Liver (tissue), 3 donors: ENCODE results near the gene SEH1L.
"Not testable (repeated sequence)": the region's sequence is repeated elsewhere in the genome, so short reads cannot be mapped to it uniquely, and the experiment has no call there.

Experiments
- ATF3 ChIP-seq: IDR thresholded peaks from 2 replicates; pipeline ENCODE4 v1.6.1; 2016; ENCODE audit warnings: antibody characterized with exemption
- CTCF ChIP-seq: fragments of 150-350 bp; IDR thresholded peaks from 2 replicates; pipeline ENCODE4 v1.5.1; 2017; ENCODE audit warnings: improper control_type of control experiment, low read depth, low read length; ENCODE audit not compliant: missing input control
- FOXA1 ChIP-seq: IDR thresholded peaks from 2 replicates; pipeline ENCODE4 v1.6.1; 2016; ENCODE audit warnings: antibody characterized with exemption
- HNF4A ChIP-seq, 2 donors: conservative IDR thresholded peaks; 2 replicates each; pipeline ENCODE4 v1.6.1; 2016; ENCODE audit warnings: antibody characterized with exemption in 2 of 2, mild to moderate bottlenecking in 2 of 2
- HNF4G ChIP-seq: IDR thresholded peaks from 2 replicates; pipeline ENCODE4 v1.6.1; 2016; ENCODE audit warnings: antibody characterized with exemption
- JUND ChIP-seq, 2 donors: IDR thresholded peaks; 2 replicates each; pipeline ENCODE4 v1.6.1; 2016; ENCODE audit warnings: antibody characterized with exemption in 2 of 2
- RAD21 ChIP-seq, 2 donors: IDR thresholded peaks; 2 replicates each; pipeline ENCODE4 v1.6.1; 2016; ENCODE audit warnings: antibody characterized with exemption in 2 of 2, mild to moderate bottlenecking in 2 of 2
- REST ChIP-seq: IDR thresholded peaks from 2 replicates; pipeline ENCODE4 v1.6.1; 2016; ENCODE audit warnings: antibody characterized with exemption, mild to moderate bottlenecking
- SP1 ChIP-seq: IDR thresholded peaks from 2 replicates; pipeline ENCODE4 v1.6.1; 2018; ENCODE audit warnings: antibody characterized with exemption, mild to moderate bottlenecking
- TAF1 ChIP-seq: conservative IDR thresholded peaks from 2 replicates; pipeline ENCODE4 v1.6.1; 2016; ENCODE audit warnings: antibody characterized with exemption, mild to moderate bottlenecking
- YY1 ChIP-seq: IDR thresholded peaks from 2 replicates; pipeline ENCODE4 v1.6.1; 2016; ENCODE audit warnings: antibody characterized with exemption, mild to moderate bottlenecking
- ZBTB33 ChIP-seq: IDR thresholded peaks from 2 replicates; pipeline ENCODE4 v1.6.1; 2016; ENCODE audit warnings: antibody characterized with exemption
- TF ChIP-seq, protein P1 (sequence below): IDR thresholded peaks from 2 replicates; pipeline ENCODE4 v1.6.1; 2016; ENCODE audit warnings: antibody characterized with exemption
- donor health status: healthy.
- donor health status: healthy.

DNA sequence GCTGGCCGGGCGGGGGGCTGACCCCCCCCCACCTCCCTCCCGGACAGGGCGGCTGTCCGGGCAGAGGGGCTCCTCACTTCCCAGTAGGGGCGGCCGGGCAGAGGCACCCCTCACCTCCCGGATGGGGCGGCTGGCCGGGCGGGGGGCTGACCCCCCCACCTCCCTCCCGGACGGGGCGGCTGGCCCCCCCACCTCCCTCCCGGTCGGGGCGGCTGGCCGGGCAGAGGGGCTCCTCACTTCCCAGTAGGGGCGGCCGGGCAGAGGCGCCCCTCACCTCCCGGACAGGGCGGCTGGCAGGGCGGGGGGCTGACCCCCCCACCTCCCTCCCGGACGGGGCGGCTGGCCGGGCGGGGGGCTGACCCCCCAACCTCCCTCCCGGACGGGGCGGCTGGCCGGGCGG lies 32.3 kb downstream of the SEH1L start:
- not testable (repeated sequence) for TF ChIP-seq CTCF; RAD21 (IDR thresholded peaks at IDR 0.05); SP1; TAF1; ZBTB33; HNF4A (conservative IDR thresholded peaks at IDR 0.05); JUND (IDR thresholded peaks at IDR 0.05); FOXA1; HNF4G; REST; ATF3; YY1
- TF ChIP-seq, protein P1, sequence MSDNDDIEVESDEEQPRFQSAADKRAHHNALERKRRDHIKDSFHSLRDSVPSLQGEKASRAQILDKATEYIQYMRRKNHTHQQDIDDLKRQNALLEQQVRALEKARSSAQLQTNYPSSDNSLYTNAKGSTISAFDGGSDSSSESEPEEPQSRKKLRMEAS = not testable (repeated sequence)
